GM18502 (cell line): Measurements from ENCODE around the gene TIAL1.
"Not testable (repeated sequence)": the region's sequence is repeated elsewhere in the genome, so short reads cannot be mapped to it uniquely, and the experiment has no call there.

ENCODE experiments used
- ATAC-seq: cut with Tn5 transposase; IDR thresholded peaks from one replicate; pipeline ENCODE4 v1.9.1; 2021; ENCODE audit warnings: mild to moderate bottlenecking; ENCODE audit not compliant: unreplicated experiment, poor library complexity

TIAL1 gene

DNA sequence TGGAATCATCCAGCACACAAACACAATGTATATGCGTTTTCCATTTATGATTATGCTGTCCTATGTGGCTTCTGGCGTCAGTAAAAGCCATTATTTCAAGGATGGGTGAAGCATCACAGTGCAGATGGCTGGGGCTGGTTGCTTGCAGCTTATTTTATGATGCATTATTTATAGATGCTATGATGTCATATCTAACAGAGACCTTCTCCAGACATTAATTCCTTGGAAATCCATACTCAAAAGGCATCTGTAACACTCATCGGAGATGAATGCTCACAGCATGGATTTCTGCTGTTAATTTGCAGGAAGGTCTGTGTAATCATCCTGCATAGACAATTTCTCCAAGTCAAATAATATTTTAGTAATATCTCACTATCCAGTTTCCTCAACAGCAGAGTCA lies 61.5 kb downstream of the TIAL1 start:
- ATAC-seq, result no peak

DNA sequence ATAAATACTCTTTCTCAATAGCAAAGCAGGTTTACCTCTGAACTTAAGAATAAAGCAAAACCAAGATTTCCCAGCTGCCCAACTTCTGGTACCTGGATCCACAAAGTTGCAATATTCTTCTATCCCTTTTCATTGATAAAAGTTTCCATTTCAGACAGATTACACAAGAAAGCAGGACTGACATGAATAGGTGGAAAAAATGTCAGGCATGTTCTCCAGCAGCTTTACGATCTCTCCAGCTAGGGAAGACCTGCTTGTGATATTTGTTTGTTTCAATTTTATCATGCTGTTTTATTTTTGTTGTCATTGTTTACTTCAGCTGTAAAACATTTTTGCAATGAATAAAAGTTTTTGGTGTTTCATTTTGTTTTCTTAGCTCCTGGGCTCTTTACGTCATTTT lies 63.3 kb downstream of the TIAL1 start:
- no peak for ATAC-seq

DNA sequence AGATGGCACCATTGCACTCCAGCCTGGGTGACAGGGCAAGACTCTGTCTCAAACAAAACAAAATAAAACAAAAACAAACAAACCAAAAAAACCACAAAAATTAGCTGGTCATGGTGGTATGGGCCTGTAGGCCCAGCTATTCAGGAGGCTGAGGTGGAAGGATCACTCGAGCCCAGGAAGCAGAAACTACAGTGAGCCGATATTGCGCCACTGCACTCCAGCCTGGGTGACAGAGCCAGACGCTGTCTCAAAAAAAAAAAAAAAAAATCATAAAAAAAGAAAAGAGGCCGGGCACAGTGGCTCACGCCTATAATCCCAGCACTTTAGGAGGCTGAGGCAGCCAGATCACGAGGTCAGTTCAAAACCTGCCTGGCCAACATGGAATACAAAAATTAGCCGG lies 64.0 kb downstream of the TIAL1 start:
- not testable (repeated sequence) for ATAC-seq

DNA sequence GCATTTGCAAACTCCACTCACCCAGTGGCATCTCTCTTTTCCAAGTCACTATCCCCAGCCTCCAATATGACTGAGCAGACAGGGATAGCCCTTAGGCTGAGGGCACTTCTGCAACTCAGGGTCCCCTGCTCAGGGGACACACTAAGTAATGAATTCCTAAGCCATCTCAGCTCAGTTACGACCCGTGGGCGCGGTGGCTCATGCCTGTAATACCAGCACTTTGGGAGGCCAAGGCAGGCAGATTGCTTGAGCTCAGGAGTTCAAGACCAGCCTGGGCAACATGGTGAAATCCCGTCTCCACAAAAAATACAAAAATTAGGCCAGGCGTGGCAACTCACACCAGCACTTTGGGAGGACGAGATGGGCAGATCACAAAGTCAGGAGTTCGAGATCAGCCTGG lies 64.5 kb downstream of the TIAL1 start:
- not testable (repeated sequence) for ATAC-seq

DNA sequence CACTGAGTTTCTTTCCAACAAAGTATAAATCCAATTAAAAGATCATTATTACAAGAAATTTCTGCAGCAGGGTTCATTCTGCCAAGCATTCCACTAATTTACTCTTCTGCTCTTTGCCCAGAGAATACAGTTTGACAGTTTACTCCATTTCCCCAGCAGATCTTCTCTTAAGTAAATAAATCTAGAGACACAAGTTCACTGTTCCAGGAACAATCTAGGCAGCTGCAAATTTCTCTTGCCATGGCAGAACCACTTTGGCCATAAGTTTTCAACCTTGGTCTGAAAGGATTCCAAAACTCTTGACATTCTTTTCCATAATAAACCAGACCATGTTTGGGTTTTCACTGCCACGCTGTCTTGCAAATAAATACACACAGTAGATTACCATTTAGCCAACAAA lies 65.7 kb downstream of the TIAL1 start:
- no peak for ATAC-seq

DNA sequence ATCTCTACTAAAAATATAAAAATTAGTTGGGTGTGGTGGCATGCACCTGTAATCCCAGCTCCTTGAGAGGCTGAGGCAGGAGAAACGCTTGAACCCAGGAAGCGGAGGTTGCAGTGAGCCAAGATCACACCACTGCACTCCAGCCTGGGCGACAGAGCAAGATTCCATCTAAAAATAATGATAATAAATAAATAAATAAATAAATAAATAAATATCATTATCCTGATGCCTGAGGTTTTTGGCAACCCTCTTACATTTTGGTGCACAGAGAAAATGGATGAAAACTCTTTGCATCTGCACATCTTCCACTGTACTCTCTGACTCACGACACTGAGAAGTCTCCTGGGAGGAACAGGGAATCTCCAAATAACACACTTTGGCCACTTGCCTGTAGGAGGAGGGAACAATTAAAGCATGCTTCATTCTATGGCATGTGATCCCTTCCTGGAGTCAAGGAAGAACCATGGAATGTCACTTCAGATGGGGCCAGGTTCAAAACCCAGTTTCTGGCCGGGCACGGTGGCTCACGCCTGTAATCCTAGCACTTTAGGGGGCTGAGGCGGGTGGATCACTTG lies 68.0 kb downstream of the TIAL1 start:
- not testable (repeated sequence) for ATAC-seq

DNA sequence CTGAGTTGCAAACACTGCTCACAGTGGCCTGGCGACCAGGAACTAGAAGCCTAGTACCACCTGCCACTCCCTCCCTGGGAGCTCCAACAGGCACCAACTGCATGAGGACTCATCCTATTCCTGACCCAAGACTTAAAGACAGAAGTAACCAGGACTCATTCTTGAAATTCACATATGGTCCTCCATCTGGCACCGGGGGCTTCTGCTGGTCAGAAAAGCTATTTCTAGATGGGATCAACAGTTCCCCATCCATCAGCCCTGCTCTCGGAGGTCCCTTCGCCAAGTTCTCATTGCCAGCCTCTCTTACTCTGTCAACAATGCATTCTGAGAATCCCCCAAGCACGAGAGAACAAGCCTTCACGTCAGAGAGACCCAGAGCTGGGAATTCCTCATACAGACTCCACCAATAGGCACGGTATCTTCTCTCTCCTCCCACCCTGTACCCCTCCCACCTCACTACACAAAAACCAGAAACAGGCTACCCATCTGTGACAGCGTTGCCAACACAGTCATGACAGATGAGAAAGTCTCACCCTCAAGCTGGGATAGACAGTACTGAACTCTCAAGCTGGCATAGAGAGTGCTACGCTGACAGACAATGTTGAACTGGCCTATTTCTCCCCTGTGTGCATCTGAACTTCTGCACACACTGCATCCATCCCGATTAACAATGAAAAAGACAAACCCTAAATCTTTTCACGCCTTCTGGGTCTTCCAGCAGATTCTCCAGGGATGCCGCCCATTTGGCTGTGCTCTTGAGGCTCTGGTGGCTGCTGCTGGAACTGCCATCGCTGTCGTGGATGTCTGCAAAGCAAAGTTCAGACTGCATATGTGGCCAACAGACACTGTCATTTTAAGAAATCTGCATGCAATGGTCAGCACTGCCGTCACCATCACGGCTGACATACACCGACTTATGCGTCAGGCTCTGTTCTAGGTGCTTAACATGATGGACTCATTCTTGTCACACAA lies 69.9 kb downstream of the TIAL1 start:
- no peak for ATAC-seq

DNA sequence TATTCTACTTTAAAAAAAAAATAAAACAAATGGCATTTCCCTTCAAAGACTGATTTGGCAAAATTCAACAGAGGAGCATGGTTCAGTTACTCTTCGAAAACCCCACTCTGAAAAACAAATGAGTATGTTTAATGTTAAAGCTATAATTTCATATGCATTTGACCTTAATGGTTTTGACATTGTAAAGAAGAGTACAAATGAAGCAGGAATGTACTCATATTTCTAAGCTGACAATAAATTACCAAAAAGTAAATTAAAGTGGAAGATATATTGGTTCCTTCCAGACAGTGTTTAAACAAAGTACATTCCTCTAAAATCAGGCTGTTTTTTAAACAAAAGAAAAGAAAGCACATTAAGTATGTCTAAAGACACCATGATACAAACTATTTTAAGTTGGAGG lies 70.6 kb downstream of the TIAL1 start:
- ATAC-seq, result no peak

DNA sequence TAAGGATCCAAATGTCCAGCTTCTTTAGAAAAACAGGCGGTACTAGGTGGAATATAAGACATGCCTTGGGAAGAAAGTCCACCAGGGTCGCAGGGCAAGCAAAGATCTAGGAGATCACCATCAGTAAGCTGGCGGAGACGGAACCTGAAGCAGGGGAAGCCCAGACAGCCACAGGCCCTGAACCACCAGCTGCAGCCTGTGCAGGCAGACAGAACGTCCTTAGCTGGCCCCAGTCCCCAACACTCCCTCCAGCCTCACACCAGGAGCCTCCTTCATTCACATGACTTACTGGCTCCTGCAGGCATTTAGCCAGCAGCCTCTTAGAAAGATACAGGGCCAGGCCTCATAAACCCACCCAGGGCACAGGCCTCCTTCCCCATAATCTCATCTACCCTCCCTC lies 71.6 kb downstream of the TIAL1 start:
- no peak for ATAC-seq

DNA sequence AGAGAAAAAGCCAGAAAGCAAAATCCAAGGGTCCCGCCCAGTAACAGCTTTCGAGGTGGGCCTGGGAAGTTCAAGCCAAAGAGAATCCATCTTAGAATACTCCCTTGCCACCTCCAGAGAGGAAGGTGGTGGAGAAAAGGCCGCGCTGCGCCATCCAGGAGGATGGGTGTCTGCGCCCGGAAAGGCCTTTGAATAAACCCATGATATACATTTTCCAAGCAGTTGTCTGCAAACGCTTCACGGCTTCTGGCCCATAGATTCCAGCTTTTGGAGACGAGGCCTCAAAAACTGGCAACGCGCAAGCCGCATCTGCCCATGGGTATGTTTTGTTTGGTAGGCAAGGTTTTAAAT lies 72.1 kb downstream of the TIAL1 start:
- no peak for ATAC-seq

DNA sequence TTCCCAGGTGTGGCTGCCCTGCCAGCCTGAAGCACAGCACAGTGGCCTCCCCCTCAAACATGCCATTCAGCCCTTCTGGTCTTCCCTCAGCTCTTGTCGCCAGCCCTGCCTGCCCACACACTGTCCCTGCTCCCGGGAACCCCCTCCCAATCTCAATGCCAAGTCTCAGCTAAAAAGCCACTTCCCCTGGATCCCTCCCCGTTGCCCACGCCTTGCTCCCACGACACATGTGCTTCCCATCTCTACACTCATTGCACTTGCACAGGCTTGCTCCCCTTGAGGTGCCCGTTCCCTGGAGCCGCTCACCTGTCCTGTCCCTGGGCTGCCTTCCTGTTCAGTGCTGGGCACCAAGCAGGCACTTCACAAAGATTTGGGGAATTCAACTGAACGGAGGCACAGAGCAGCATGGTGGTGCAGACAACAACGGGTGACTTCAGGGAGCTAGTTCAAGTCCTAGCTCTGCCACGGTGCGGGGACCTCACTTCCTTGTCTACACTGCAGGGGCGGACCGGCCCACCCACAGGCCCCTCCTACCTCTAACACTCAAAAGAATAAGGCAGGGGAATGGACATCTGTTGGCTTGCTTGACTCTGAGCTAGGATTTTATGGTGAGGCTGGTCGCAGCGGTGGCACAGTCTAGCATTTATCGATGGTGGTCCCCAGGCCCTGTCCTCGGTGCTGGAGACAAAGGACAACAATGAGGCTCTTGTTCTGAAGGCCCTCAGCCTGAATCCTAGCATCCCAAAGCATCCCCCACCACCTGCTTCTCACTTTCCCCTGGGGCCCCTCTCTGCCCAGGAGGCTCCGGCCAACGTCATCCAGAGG lies 72.7 kb downstream of the TIAL1 start:
- no peak for ATAC-seq
